Panc1 (cell line): ENCODE measurements around the gene RFX2. TPM values are rescaled to one million over a fixed set of nuclear protein-coding genes. Genes with fewer than 3 reads are reported as not detected.

Experiments
- ATAC-seq: fragments of 200-7000 bp; cut with Tn5 transposase; 2 replicates; pipeline ENCODE4 v1.9.1; 2020; ENCODE audit warnings: mild to moderate bottlenecking, moderate library complexity
- BruUV-seq: library from RNA; stranded (reverse); fragments of 400-500 nt; replicated peaks from 2 replicates; lab custom pipeline; 2021; lab: Mats Ljungman, UMichigan
- CTCF ChIA-PET: fragments of 300-600 bp; sonication (Branson Sonifier 250); formaldehyde crosslinking; loops from one replicate; lab custom pipeline; 2022; ENCODE audit warnings: antibody characterized with exemption; lab: Charles Lee
- POLR2A ChIA-PET: fragments of 300-600 bp; sonication (Branson Sonifier 250); formaldehyde crosslinking; loops from one replicate; lab custom pipeline; 2022; ENCODE audit warnings: antibody characterized with exemption; lab: Charles Lee
- DNase-seq: peaks from one replicate; pipeline ENCODE4 v3.0.0-alpha.2; 2010; ENCODE audit warnings: low read depth, low spot score
- H3K27ac ChIP-seq: 2 replicates; pipeline ENCODE4 v1.5.1; 2011; ENCODE audit warnings: mild to moderate bottlenecking, low read length, inconsistent platforms
- H3K27me3 ChIP-seq: fragments of 200-500 bp; sonication (Bioruptor generic); 2 replicates; pipeline ENCODE4 v1.6.0; 2014; ENCODE audit warnings: low read length, inconsistent platforms; ENCODE audit not compliant: control insufficient read depth, insufficient read depth
- H3K36me3 ChIP-seq: fragments of 200-500 bp; sonication (Bioruptor generic); 2 replicates; pipeline ENCODE4 v1.5.1; 2014; ENCODE audit warnings: inconsistent platforms, mild to moderate bottlenecking, low read length, moderate library complexity; ENCODE audit not compliant: control insufficient read depth, insufficient read depth
- H3K4me1 ChIP-seq: 2 replicates; pipeline ENCODE4 v1.5.1; 2011; ENCODE audit warnings: inconsistent platforms, mild to moderate bottlenecking, low read length, moderate library complexity; ENCODE audit not compliant: control insufficient read depth, insufficient read depth
- H3K4me3 ChIP-seq, 2 experiments: 2 replicates each; pipeline ENCODE4 v1.5.1; 2011 to 2012; ENCODE audit warnings: low read depth in 2 of 2, low read length in 2 of 2, mild to moderate bottlenecking in 2 of 2, inconsistent platforms in 1 of 2, moderate library complexity in 1 of 2
- H3K9me3 ChIP-seq: fragments of 200-500 bp; sonication (Bioruptor generic); 2 replicates; pipeline ENCODE4 v1.5.1; 2014; ENCODE audit warnings: low read depth, mild to moderate bottlenecking, inconsistent platforms, low read length, moderate library complexity; ENCODE audit not compliant: control insufficient read depth, insufficient read depth
- POLR2AphosphoS5 ChIP-seq: IDR thresholded peaks from 2 replicates; pipeline ENCODE4 v1.6.1; 2012; ENCODE audit warnings: mild to moderate bottlenecking, low read depth, low read length, moderate library complexity
- SIN3A ChIP-seq: IDR thresholded peaks from 2 replicates; pipeline ENCODE4 v1.6.1; 2012; ENCODE audit warnings: low read depth, mild to moderate bottlenecking, low read length, moderate library complexity, borderline replicate concordance; ENCODE audit not compliant: insufficient read depth
- TCF7L2 ChIP-seq: IDR thresholded peaks from 2 replicates; pipeline ENCODE4 v1.6.1; 2011; ENCODE audit warnings: mild to moderate bottlenecking, low read depth, low read length, inconsistent platforms
- in situ Hi-C: cut with HindIII; loops from 2 replicates; pipeline ENCODE4 v1.10.0; 2016; ENCODE audit warnings: low sequenced_read_pairs, low pct_unique_long_range_greater_than_20kb
- intact Hi-C: fragments of 100-400 bp; cut with micrococcal nuclease; formaldehyde crosslinking; loops from one replicate; pipeline ENCODE4 v1.10.0; 2022; ENCODE audit not compliant: unreplicated experiment
- total RNA-seq: library from RNA; stranded (reverse); gene quantifications from one replicate; pipeline ENCODE4 v1.2.1, GENCODE V29; 2021; ENCODE audit not compliant: unreplicated experiment
- TF ChIP-seq, protein P1 (sequence below), 2 experiments: IDR thresholded peaks; 2 replicates each; pipeline ENCODE4 v1.6.1; 2011 to 2012; ENCODE audit warnings: low read depth in 2 of 2, control low read depth in 1 of 2, low read length in 1 of 2, mild to moderate bottlenecking in 1 of 2, moderate library complexity in 1 of 2; ENCODE audit not compliant: insufficient read depth in 1 of 2
- TF ChIP-seq, protein P2 (sequence below): fragments of 450-650 bp; IDR thresholded peaks from 2 replicates; pipeline ENCODE4 v1.5.1; 2017; ENCODE audit warnings: mild to moderate bottlenecking

The RFX2 gene
- total RNA-seq, 1 experiment from 2014 or later: 8.0 TPM

DNA sequence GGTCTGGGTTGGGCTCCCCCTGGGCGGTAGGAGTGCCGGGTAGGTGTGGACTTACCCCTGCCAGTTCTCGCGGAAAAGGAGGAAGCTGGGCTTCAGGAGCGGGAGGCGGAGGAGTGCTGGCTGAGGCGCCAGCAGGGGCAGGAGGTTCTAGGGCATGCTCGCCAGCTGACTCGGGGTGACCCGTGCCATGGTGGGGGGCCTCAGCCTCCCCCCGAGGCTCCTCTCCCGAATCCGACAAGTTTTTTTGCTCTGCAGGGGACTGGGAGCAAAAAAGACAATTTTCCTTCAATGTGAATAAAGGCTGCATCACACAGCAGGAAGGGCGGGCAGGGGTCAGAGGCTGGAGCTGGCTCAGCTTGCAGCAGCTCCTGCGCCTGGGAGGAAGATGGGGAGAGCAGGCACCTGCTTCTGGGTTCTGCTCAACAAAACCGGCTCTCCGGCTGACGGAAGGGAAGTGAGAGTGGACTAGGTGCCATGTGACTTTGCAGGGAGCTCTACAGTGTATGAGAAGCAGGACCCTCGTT, 158.9 kb downstream of the RFX2 start:
- POLR2A ChIA-PET: no interaction called here
- Histone ChIP-seq H3K27ac (no peak overlapping the region), H3K36me3 (no peaks in the 10 kb centered on the region), H3K4me3 (no peak overlapping the region), H3K27me3 (no peaks in the 10 kb centered on the region), H3K9me3 (no peaks in the 10 kb centered on the region), H3K4me1 (peaks cover 20% of the 10 kb centered on the region)
- ATAC-seq (no peak), DNase-seq (no peak)
- in situ Hi-C loops (no loop called here), intact Hi-C loops (no loop called here)
- CTCF ChIA-PET: no interaction called here
- TF ChIP-seq SIN3A (no peak), POLR2AphosphoS5 (no peak)
- TF ChIP-seq, protein P1, sequence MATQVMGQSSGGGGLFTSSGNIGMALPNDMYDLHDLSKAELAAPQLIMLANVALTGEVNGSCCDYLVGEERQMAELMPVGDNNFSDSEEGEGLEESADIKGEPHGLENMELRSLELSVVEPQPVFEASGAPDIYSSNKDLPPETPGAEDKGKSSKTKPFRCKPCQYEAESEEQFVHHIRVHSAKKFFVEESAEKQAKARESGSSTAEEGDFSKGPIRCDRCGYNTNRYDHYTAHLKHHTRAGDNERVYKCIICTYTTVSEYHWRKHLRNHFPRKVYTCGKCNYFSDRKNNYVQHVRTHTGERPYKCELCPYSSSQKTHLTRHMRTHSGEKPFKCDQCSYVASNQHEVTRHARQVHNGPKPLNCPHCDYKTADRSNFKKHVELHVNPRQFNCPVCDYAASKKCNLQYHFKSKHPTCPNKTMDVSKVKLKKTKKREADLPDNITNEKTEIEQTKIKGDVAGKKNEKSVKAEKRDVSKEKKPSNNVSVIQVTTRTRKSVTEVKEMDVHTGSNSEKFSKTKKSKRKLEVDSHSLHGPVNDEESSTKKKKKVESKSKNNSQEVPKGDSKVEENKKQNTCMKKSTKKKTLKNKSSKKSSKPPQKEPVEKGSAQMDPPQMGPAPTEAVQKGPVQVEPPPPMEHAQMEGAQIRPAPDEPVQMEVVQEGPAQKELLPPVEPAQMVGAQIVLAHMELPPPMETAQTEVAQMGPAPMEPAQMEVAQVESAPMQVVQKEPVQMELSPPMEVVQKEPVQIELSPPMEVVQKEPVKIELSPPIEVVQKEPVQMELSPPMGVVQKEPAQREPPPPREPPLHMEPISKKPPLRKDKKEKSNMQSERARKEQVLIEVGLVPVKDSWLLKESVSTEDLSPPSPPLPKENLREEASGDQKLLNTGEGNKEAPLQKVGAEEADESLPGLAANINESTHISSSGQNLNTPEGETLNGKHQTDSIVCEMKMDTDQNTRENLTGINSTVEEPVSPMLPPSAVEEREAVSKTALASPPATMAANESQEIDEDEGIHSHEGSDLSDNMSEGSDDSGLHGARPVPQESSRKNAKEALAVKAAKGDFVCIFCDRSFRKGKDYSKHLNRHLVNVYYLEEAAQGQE (IDR thresholded peaks at IDR 0.05; ENCODE audit: insufficient read depth in 1 of 2, low read depth in 2 of 2, low read length in 1 of 2): no peak
- no TSS peak for BruUV-seq

GRCh38 chr19:5950741-5951140, 159.6 kb downstream of the RFX2 start:
- no peaks in the 10 kb centered on the region for H3K9me3 ChIP-seq
- H3K27ac ChIP-seq: no peak overlapping the region
- H3K36me3 ChIP-seq: no peaks in the 10 kb centered on the region
- no peak for TF ChIP-seq POLR2AphosphoS5
- TF ChIP-seq TCF7L2: no peak
- TF ChIP-seq, protein P1 (IDR thresholded peaks at IDR 0.05; ENCODE audit: insufficient read depth in 1 of 2, low read depth in 2 of 2, low read length in 1 of 2): no peak
- TF ChIP-seq, protein P2, sequence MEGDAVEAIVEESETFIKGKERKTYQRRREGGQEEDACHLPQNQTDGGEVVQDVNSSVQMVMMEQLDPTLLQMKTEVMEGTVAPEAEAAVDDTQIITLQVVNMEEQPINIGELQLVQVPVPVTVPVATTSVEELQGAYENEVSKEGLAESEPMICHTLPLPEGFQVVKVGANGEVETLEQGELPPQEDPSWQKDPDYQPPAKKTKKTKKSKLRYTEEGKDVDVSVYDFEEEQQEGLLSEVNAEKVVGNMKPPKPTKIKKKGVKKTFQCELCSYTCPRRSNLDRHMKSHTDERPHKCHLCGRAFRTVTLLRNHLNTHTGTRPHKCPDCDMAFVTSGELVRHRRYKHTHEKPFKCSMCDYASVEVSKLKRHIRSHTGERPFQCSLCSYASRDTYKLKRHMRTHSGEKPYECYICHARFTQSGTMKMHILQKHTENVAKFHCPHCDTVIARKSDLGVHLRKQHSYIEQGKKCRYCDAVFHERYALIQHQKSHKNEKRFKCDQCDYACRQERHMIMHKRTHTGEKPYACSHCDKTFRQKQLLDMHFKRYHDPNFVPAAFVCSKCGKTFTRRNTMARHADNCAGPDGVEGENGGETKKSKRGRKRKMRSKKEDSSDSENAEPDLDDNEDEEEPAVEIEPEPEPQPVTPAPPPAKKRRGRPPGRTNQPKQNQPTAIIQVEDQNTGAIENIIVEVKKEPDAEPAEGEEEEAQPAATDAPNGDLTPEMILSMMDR: no peak
- TF ChIP-seq SIN3A: no peak
- peaks cover 17% of the 10 kb centered on the region for H3K4me1 ChIP-seq
- no peak for ATAC-seq
- BruUV-seq: TSS peak; percentile 46
- H3K4me3 ChIP-seq: no peak overlapping the region
- no peaks in the 10 kb centered on the region for H3K27me3 ChIP-seq
- ChIA-PET POLR2A (no interaction called here), CTCF (no interaction called here)
- no peak for DNase-seq
- in situ Hi-C loops (no loop called here), intact Hi-C loops (no loop called here)
